Loucy (cell line): ENCODE results near the gene WNT4.

Source experiments
- H2AFZ ChIP-seq: fragments of 200-600 bp; sonication (generic); 2 replicates; pipeline ENCODE4 v1.6.0; 2016; ENCODE audit warnings: antibody characterized with exemption, mild to moderate bottlenecking, low read length, moderate library complexity
- H3F3A ChIP-seq: fragments of 200-600 bp; 2 replicates; pipeline ENCODE4 v1.6.0; 2016; ENCODE audit warnings: antibody characterized with exemption, low read depth, mild to moderate bottlenecking
- H3K27me3 ChIP-seq: fragments of 200-600 bp; sonication (generic); 2 replicates; pipeline ENCODE4 v1.6.1; 2014; ENCODE audit warnings: low read length, mild to moderate bottlenecking; ENCODE audit not compliant: insufficient read depth, poor library complexity, severe bottlenecking
- H3K36me3 ChIP-seq: fragments of 200-600 bp; sonication (generic); 2 replicates; pipeline ENCODE4 v1.6.1; 2016; ENCODE audit warnings: low read length; ENCODE audit not compliant: insufficient read depth
- H3K4me1 ChIP-seq: fragments of 200-600 bp; sonication (generic); 2 replicates; pipeline ENCODE4 v1.5.1; 2014; ENCODE audit warnings: low read length, mild to moderate bottlenecking; ENCODE audit not compliant: insufficient read depth, poor library complexity, severe bottlenecking
- H3K4me2 ChIP-seq: fragments of 200-600 bp; sonication (generic); 2 replicates; pipeline ENCODE4 v1.6.0; 2014; ENCODE audit warnings: antibody characterized with exemption, low read length, low read depth, mild to moderate bottlenecking; ENCODE audit not compliant: poor library complexity, severe bottlenecking
- H3K4me3 ChIP-seq: fragments of 200-600 bp; sonication (generic); 2 replicates; pipeline ENCODE4 v1.5.1; 2014; ENCODE audit warnings: low read length, mild to moderate bottlenecking, mixed read lengths; ENCODE audit not compliant: poor library complexity, severe bottlenecking
- H3K79me2 ChIP-seq: fragments of 200-600 bp; sonication (generic); 2 replicates; pipeline ENCODE4 v1.6.1; 2014; ENCODE audit warnings: low read length; ENCODE audit not compliant: insufficient read depth
- H3K9ac ChIP-seq: fragments of 200-600 bp; sonication (generic); 2 replicates; pipeline ENCODE4 v1.6.0; 2014; ENCODE audit warnings: mild to moderate bottlenecking, low read depth, low read length, moderate library complexity; ENCODE audit not compliant: poor library complexity, severe bottlenecking
- H3K9me2 ChIP-seq: fragments of 200-600 bp; sonication (generic); replicated peaks from 2 replicates; pipeline ENCODE4 v1.6.1; 2016; ENCODE audit warnings: low read depth, low read length, mixed read lengths
- H3K9me3 ChIP-seq: fragments of 200-600 bp; sonication (generic); 2 replicates; pipeline ENCODE4 v1.6.1; 2014; ENCODE audit warnings: mild to moderate bottlenecking, antibody characterized with exemption, low read length, low read depth; ENCODE audit not compliant: insufficient read depth
- H4K20me1 ChIP-seq: fragments of 200-600 bp; sonication (generic); 2 replicates; pipeline ENCODE4 v1.6.0; 2014; ENCODE audit warnings: antibody characterized with exemption, low read length, mild to moderate bottlenecking; ENCODE audit not compliant: insufficient read depth, poor library complexity, severe bottlenecking
- EZH2phosphoT487 ChIP-seq: fragments of 200-600 bp; IDR thresholded peaks from 2 replicates; pipeline ENCODE4 v1.6.1; 2018; ENCODE audit warnings: antibody characterized with exemption, mild to moderate bottlenecking, moderate library complexity, borderline replicate concordance
- TF ChIP-seq, protein P1 (sequence below): fragments of 200-600 bp; sonication (generic); conservative IDR thresholded peaks from 2 replicates; pipeline ENCODE4 v1.5.1; 2014; ENCODE audit warnings: mild to moderate bottlenecking, antibody characterized with exemption, low read length

Gene WNT4

DNA sequence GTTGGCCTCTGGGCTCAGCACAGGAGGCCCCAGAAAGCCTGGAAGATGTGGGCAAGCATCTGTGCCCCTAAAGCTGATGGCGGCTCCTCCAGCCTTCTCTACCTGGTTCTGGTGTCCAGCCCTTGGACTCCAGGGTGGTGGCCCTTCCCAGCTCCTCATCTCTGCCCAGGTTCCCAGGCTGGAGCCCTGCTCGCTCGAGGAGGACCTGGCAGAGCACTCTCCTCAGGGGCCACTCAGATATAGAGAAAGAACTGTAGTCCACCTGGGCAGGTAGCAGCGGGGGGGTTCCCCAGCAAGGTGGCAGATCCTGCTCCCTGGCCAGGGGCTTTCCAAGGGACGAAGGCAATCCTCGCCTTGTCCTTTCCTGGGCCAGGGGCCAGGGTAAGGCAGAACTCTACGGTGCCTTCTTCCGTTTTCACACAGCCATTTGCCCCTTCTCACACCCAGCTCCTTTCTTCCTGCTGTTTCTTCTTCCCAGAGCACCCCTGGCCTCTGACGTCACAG is 18.9 kb downstream of the WNT4 start:
- TF ChIP-seq, protein P1, sequence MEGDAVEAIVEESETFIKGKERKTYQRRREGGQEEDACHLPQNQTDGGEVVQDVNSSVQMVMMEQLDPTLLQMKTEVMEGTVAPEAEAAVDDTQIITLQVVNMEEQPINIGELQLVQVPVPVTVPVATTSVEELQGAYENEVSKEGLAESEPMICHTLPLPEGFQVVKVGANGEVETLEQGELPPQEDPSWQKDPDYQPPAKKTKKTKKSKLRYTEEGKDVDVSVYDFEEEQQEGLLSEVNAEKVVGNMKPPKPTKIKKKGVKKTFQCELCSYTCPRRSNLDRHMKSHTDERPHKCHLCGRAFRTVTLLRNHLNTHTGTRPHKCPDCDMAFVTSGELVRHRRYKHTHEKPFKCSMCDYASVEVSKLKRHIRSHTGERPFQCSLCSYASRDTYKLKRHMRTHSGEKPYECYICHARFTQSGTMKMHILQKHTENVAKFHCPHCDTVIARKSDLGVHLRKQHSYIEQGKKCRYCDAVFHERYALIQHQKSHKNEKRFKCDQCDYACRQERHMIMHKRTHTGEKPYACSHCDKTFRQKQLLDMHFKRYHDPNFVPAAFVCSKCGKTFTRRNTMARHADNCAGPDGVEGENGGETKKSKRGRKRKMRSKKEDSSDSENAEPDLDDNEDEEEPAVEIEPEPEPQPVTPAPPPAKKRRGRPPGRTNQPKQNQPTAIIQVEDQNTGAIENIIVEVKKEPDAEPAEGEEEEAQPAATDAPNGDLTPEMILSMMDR = no peak
- TF ChIP-seq EZH2phosphoT487 = no peak
- H3F3A ChIP-seq = no peaks in the 10 kb centered on the region
- no peaks in the 10 kb centered on the region for H3K36me3 ChIP-seq
- no peaks in the 10 kb centered on the region for H3K4me1 ChIP-seq
- H3K27me3 ChIP-seq = no peaks in the 10 kb centered on the region
- no peak overlapping the region for H3K4me3 ChIP-seq
- no peaks in the 10 kb centered on the region for H3K9me2 ChIP-seq
- H3K9ac ChIP-seq = no peak overlapping the region
- H3K9me3 ChIP-seq = no peaks in the 10 kb centered on the region
- no peaks in the 10 kb centered on the region for H3K79me2 ChIP-seq
- no peak overlapping the region for H3K4me2 ChIP-seq
- H2AFZ ChIP-seq = no peak overlapping the region
- H4K20me1 ChIP-seq = no peaks in the 10 kb centered on the region

DNA sequence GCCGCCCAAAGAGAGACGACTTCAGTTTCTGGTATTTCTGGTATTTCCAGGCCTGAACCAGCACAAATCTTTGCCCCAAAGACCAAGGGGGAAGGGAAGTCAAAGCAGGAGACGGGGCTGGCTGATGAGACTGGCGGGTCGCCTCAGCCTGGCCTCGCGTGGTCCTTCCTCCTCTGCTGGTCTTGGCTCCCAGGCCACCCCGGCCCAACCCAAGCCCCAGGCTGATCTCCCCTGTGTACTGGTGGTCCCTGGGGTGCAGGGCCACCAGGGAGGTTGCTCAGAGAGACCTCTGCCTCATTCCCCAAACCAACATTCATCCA is 19.9 kb downstream of the WNT4 start:
- Histone ChIP-seq H4K20me1 (no peaks in the 10 kb centered on the region), H3K9me2 (no peaks in the 10 kb centered on the region)

DNA sequence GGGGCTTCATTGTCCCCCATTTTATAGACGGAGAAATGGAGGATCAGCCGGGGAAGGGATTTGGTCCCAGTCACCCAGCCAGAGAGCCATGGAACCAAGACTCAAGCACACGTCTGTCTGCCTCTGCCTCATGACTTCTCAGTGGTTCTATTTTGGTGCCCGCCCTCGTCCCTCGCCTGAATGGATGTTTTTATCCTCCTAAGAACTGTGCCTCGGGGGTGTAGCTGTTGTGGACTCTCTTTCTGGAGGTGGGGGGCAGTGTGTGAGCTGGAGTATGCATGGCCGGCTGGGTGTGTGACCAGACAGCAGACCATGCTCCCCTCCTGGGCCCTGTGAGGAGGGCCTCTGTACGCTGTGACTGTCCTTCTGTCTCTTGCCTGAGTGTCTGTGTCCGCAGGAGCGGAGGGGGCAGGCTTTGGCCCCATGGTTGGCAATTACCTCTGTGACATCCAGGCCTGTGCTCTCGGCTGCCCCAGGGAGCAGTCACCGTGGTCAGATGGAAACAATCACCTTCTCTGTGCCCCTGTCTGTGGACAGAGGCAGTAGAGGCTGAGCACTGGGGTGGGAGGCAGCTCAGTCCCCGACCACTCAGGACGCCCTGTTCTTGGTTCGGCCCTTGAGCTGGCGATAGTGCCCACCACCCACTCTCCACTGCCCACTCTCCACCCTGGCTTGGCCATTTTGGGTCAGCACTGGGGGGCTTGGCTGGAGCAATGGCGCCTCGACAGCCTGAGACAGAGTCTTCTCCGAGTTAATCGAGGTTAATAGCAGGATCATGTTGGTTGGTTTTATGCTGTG is 20.4 kb downstream of the WNT4 start:
- Histone ChIP-seq H2AFZ (no peak overlapping the region), H3K4me3 (no peak overlapping the region)
- TF ChIP-seq, protein P1 = no peak
- TF ChIP-seq EZH2phosphoT487 = no peak

More for the DNA sequence above, 19.9 kb downstream of the WNT4 start:
- no peaks in the 10 kb centered on the region for H3K36me3 ChIP-seq
- H3K9me3 ChIP-seq = no peaks in the 10 kb centered on the region
- H2AFZ ChIP-seq = no peak overlapping the region
- no peak overlapping the region for H3K9ac ChIP-seq
- no peaks in the 10 kb centered on the region for H3K4me1 ChIP-seq
- H3F3A ChIP-seq = no peaks in the 10 kb centered on the region
- H3K27me3 ChIP-seq = no peaks in the 10 kb centered on the region
- H3K4me3 ChIP-seq = no peak overlapping the region
- no peak overlapping the region for H3K4me2 ChIP-seq
- H3K79me2 ChIP-seq = no peaks in the 10 kb centered on the region
- TF ChIP-seq EZH2phosphoT487 = no peak
- TF ChIP-seq, protein P1 = no peak

More for the DNA sequence above, 20.4 kb downstream of the WNT4 start:
- Histone ChIP-seq H3K9me3 (no peaks in the 10 kb centered on the region), H3K4me1 (no peaks in the 10 kb centered on the region), H3K36me3 (no peaks in the 10 kb centered on the region), H4K20me1 (no peaks in the 10 kb centered on the region), H3K79me2 (no peaks in the 10 kb centered on the region), H3K27me3 (no peaks in the 10 kb centered on the region), H3K9me2 (no peaks in the 10 kb centered on the region), H3K9ac (no peak overlapping the region), H3K4me2 (no peak overlapping the region), H3F3A (no peaks in the 10 kb centered on the region)
